ENCODE measurements around the gene MAGI2. TPM values are rescaled to one million over a fixed set of nuclear protein-coding genes. Genes with fewer than 3 reads are reported as not detected.
A peak's percentile ranks its signal among the peaks of the same experiment; 100 is the strongest.

MAGI2 gene
- total RNA-seq, 1 donor from 2014 or later: 10.7 TPM

DNA sequence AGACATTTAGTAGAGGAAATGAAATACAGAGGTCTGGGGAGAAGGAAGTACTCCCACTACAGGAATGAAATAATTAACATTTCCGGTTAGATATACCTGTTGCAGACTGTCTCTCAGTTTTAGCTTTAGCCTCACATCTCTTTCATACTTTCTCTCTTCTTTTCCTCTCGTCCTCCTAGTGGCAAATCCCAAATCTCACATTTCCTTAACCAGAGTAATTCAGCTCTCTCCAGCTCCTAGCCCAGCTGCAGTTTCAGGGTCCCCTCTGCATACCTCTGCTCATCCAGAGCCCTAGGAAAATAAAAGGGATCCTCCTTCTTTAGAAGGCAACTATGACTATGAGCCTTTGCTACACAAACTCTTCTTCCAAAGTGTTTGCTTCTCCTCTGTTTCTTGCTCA lies 1011.7 kb downstream of the MAGI2 start:
- no peak for DNase-seq (ENCODE audit: extremely low spot score, unreplicated experiment)
- H3K27me3 Mint-ChIP-seq (ENCODE audit: unreplicated experiment): peaks cover 2% of the 10 kb centered on the region
- TF ChIP-seq, protein P1, sequence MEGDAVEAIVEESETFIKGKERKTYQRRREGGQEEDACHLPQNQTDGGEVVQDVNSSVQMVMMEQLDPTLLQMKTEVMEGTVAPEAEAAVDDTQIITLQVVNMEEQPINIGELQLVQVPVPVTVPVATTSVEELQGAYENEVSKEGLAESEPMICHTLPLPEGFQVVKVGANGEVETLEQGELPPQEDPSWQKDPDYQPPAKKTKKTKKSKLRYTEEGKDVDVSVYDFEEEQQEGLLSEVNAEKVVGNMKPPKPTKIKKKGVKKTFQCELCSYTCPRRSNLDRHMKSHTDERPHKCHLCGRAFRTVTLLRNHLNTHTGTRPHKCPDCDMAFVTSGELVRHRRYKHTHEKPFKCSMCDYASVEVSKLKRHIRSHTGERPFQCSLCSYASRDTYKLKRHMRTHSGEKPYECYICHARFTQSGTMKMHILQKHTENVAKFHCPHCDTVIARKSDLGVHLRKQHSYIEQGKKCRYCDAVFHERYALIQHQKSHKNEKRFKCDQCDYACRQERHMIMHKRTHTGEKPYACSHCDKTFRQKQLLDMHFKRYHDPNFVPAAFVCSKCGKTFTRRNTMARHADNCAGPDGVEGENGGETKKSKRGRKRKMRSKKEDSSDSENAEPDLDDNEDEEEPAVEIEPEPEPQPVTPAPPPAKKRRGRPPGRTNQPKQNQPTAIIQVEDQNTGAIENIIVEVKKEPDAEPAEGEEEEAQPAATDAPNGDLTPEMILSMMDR (IDR thresholded peaks at IDR 0.05): no peak
- no peak overlapping the region for H3K4me3 Mint-ChIP-seq (ENCODE audit: unreplicated experiment)
- no peaks in the 10 kb centered on the region for H3K4me1 Mint-ChIP-seq (ENCODE audit: unreplicated experiment)
- H3K9me3 Mint-ChIP-seq (ENCODE audit: unreplicated experiment): no peaks in the 10 kb centered on the region
- H3K36me3 Mint-ChIP-seq (ENCODE audit: unreplicated experiment): no peaks in the 10 kb centered on the region
- H3K27ac Mint-ChIP-seq (ENCODE audit: unreplicated experiment): no peak overlapping the region

DNA sequence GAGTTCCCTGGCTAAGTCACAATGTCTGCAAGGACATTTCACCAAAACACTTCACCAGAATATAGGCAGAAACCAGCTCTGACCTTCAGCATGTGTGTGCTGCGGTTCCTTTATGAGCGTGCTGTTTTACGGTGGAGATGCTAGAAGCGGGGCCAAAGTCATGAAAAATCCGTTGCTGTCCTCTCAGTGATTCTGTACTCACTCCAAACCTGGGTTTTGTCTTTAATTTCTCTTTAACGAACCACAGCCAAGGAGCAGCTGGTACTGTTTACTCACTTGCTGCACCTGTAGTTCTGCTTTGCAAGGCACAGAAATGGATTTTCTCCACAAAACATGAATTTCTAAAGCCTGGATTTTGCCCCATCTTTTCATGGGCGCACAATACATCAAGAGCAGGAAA lies 1015.0 kb downstream of the MAGI2 start:
- H3K27me3 Mint-ChIP-seq (ENCODE audit: unreplicated experiment): peaks cover 2% of the 10 kb centered on the region
- H3K4me3 Mint-ChIP-seq (ENCODE audit: unreplicated experiment): no peak overlapping the region
- H3K9me3 Mint-ChIP-seq (ENCODE audit: unreplicated experiment): no peaks in the 10 kb centered on the region
- H3K27ac Mint-ChIP-seq (ENCODE audit: unreplicated experiment): no peak overlapping the region
- no peak for DNase-seq (ENCODE audit: extremely low spot score, unreplicated experiment)
- no peaks in the 10 kb centered on the region for H3K36me3 Mint-ChIP-seq (ENCODE audit: unreplicated experiment)
- peaks cover 5% of the 10 kb centered on the region for H3K4me1 Mint-ChIP-seq (ENCODE audit: unreplicated experiment)
- TF ChIP-seq, protein P1 (IDR thresholded peaks at IDR 0.05): no peak

DNA sequence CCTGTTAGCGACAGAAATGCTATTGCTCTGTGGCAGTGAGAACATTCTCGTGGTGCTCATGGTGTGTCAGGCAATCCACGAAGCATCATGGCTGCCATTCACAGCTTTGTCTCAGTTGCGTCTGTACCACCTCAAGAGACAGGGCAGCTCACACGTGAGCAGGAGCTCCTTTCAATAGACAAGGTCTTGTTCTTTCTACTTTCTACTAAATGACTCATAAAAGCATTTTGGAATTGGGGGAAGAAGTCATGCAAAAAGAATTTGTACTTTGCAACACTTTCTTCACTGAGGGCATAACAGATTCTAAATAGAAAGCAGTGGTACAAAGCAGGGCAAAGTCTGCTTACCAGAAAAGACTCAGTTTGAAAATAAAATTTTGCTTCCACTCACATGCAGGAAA lies 1016.3 kb downstream of the MAGI2 start:
- TF ChIP-seq, protein P1 (IDR thresholded peaks at IDR 0.05): no peak
- Mint-ChIP-seq H3K36me3 (ENCODE audit: unreplicated experiment) (no peaks in the 10 kb centered on the region), H3K27ac (ENCODE audit: unreplicated experiment) (no peak overlapping the region), H3K4me1 (ENCODE audit: unreplicated experiment) (peaks cover 5% of the 10 kb centered on the region), H3K27me3 (ENCODE audit: unreplicated experiment) (peaks cover 2% of the 10 kb centered on the region), H3K4me3 (ENCODE audit: unreplicated experiment) (no peak overlapping the region), H3K9me3 (ENCODE audit: unreplicated experiment) (no peaks in the 10 kb centered on the region)
- DNase-seq (ENCODE audit: extremely low spot score, unreplicated experiment): no peak

DNA sequence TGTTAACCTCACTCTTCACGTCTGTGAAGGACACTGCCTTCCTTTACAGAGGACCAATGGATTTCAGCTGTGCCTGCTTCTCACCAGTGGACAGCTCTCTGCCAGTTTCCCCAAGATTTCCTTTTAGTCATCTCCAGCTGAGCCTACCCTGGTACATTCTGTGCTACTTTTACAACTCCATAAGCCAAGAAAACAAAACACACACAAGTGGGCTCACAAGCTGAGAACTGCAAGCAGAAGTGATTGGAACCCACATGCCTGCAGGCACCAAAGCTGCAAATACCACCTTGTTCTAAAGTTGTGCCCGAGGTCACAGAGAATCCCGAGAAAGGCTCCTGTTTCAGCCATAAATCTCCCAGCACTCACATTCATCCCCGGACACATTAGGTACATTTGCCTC lies 1018.1 kb downstream of the MAGI2 start:
- peaks cover 5% of the 10 kb centered on the region for H3K4me1 Mint-ChIP-seq (ENCODE audit: unreplicated experiment)

DNA sequence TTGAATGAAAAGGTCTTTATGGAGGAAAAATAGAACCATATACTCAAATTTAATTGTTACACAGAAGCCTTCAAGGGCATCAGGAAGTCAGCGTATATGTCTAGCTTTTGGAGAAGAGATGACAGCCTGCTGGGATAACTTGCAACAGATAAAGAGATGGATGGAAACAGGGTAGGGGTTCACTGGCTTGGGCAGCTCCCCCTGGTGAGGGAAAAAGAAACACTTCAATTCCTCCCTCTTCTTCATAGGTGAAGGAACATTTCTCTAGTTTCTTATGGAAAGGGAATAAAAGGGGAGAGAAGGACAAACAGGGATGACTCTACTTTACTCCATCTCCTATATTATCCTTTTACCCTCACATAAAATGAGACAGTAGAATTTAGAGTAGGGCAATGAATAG lies 1019.2 kb downstream of the MAGI2 start:
- TF ChIP-seq, protein P1 (IDR thresholded peaks at IDR 0.05): peak; percentile 27
- no peaks in the 10 kb centered on the region for H3K27me3 Mint-ChIP-seq (ENCODE audit: unreplicated experiment)
- no peak for DNase-seq (ENCODE audit: extremely low spot score, unreplicated experiment)
- H3K36me3 Mint-ChIP-seq (ENCODE audit: unreplicated experiment): no peaks in the 10 kb centered on the region
- peaks cover 5% of the 10 kb centered on the region for H3K4me1 Mint-ChIP-seq (ENCODE audit: unreplicated experiment)
- H3K4me3 Mint-ChIP-seq (ENCODE audit: unreplicated experiment): no peak overlapping the region
- H3K27ac Mint-ChIP-seq (ENCODE audit: unreplicated experiment): no peak overlapping the region
- H3K9me3 Mint-ChIP-seq (ENCODE audit: unreplicated experiment): no peaks in the 10 kb centered on the region

More for the DNA sequence above, 1018.1 kb downstream of the MAGI2 start:
- TF ChIP-seq, protein P1 (IDR thresholded peaks at IDR 0.05): no peak
- Mint-ChIP-seq H3K4me3 (ENCODE audit: unreplicated experiment) (no peak overlapping the region), H3K9me3 (ENCODE audit: unreplicated experiment) (no peaks in the 10 kb centered on the region), H3K36me3 (ENCODE audit: unreplicated experiment) (no peaks in the 10 kb centered on the region), H3K27ac (ENCODE audit: unreplicated experiment) (no peak overlapping the region), H3K27me3 (ENCODE audit: unreplicated experiment) (no peaks in the 10 kb centered on the region)
- DNase-seq (ENCODE audit: extremely low spot score, unreplicated experiment): no peak

Measured in osteocyte (in vitro differentiated cells).